Transverse colon (tissue), 4 donors: Measurements from ENCODE around the gene ADAM10. TPM values are rescaled to one million over a fixed set of nuclear protein-coding genes. Genes with fewer than 3 reads are reported as not detected.

Experiments
- DNase-seq: peaks from one replicate; pipeline ENCODE4 v3.0.0-alpha.2; 2019
- H3K27ac ChIP-seq, 4 donors: fragments of 200-600 bp; sonication (generic); 2 replicates each; pipeline ENCODE4 v1.5.1; 2016 to 2018; ENCODE audit warnings: inconsistent platforms in 4 of 4
- H3K27me3 ChIP-seq: fragments of 200-600 bp; sonication (generic); 2 replicates; pipeline ENCODE4 v1.5.1; 2017; ENCODE audit warnings: inconsistent platforms
- H3K36me3 ChIP-seq, 4 donors: fragments of 200-600 bp; sonication (generic); 2 replicates each; pipeline ENCODE4 v1.5.1; 2017 to 2019; ENCODE audit warnings: inconsistent platforms in 4 of 4
- H3K4me1 ChIP-seq, 4 donors: fragments of 200-600 bp; sonication (generic); 2 replicates each; pipeline ENCODE4 v1.5.1; 2017 to 2020; ENCODE audit warnings: inconsistent platforms in 4 of 4
- H3K4me3 ChIP-seq, 4 donors: fragments of 200-600 bp; sonication (generic); 1 replicate in 1 of 4; 2 replicates in 3 of 4; pipeline versions ENCODE4 v1.5.1 to v1.6.1; 2017 to 2019; ENCODE audit warnings: inconsistent platforms in 4 of 4
- H3K9me3 ChIP-seq, 2 donors: fragments of 200-600 bp; sonication (generic); 2 replicates each; pipeline ENCODE4 v1.5.1; 2017 to 2019; ENCODE audit warnings: inconsistent platforms in 2 of 2
- CTCF ChIP-seq, 5 experiments: fragments of 200-600 bp in 3 of 5; fragments of 450-650 bp in 2 of 5; sonication (generic) in 3 of 5; IDR thresholded peaks; 1 replicate in 2 of 5; 2 replicates in 3 of 5; pipeline ENCODE4 v1.5.1; 2016 to 2017; ENCODE audit warnings: antibody characterized with exemption in 5 of 5, inconsistent platforms in 3 of 5, mild to moderate bottlenecking in 2 of 5, moderate library complexity in 1 of 5
- EP300 ChIP-seq: sonication (generic); formaldehyde crosslinking; IDR thresholded peaks from one replicate; pipeline ENCODE4 v1.6.1; 2017; ENCODE audit warnings: antibody characterized with exemption, low read depth
- POLR2A ChIP-seq: fragments of 450-650 bp; IDR thresholded peaks from one replicate; pipeline ENCODE4 v1.6.1; 2016; ENCODE audit warnings: antibody characterized with exemption, mild to moderate bottlenecking, moderate library complexity
- POLR2AphosphoS5 ChIP-seq, 3 donors: sonication (generic); formaldehyde crosslinking; IDR thresholded peaks; one replicate each; pipeline ENCODE4 v1.6.1; 2016; ENCODE audit warnings: antibody characterized with exemption in 3 of 3
- WGBS, 2 donors: methylation state at CpG; one replicate each; pipeline ENCODE4 v1.1.5; 2018; ENCODE audit warnings: low coverage in 1 of 2; 5-methylcytosine and 5-hydroxymethylcytosine counted together
- in situ Hi-C, 4 donors: fragments of 200-750 bp; cut with MboI; loops; one replicate each; pipeline versions ENCODE4 v1.15.0 to v1.15.1; 2017; ENCODE audit warnings: low sequenced_read_pairs in 3 of 4, low pct_ligation_motif_present in 1 of 4, low pct_unique_long_range_greater_than_20kb in 1 of 4
- intact Hi-C: fragments of 100-400 bp; cut with DNase I; formaldehyde crosslinking; loops from one replicate; pipeline ENCODE4 v1.15.1; 2023; ENCODE audit warnings: low total_unique reads
- total RNA-seq, 4 donors: library from RNA; depleted of rRNA; stranded (reverse); fragments of >200 nt; gene quantifications; one replicate each; pipeline ENCODE4 v1.1.0, GENCODE V29; 2016

Gene ADAM10
- total RNA-seq, 4 donors from 2014 or later = 45.3 to 941 (median 69.1) TPM

GRCh38 chr15:58710701-58711100, 38.8 kb downstream of the ADAM10 start:
- no peak for DNase-seq
- H3K36me3 ChIP-seq = no peaks in the 10 kb centered on the region
- no peaks in the 10 kb centered on the region for H3K4me1 ChIP-seq
- no peak overlapping the region for H3K4me3 ChIP-seq
- no peak overlapping the region for H3K27ac ChIP-seq
- TF ChIP-seq CTCF (IDR thresholded peaks at IDR 0.05) = no peak
- TF ChIP-seq EP300 = no peak
- TF ChIP-seq POLR2A = no peak
- no peak for TF ChIP-seq POLR2AphosphoS5 (IDR thresholded peaks at IDR 0.05)
- in situ Hi-C loops = no loop called here
- intact Hi-C loops = loop anchor here (1.0 kb wide), 1 partner anchor 20 kb away; no protein-coding TSS in a partner anchor
- no peaks in the 10 kb centered on the region for H3K27me3 ChIP-seq
- no peaks in the 10 kb centered on the region for H3K9me3 ChIP-seq

- TF ChIP-seq CTCF (IDR thresholded peaks at IDR 0.05) (no peak), POLR2A (no peak), EP300 (no peak), POLR2AphosphoS5 (IDR thresholded peaks at IDR 0.05) (no peak)
- no peaks in the 10 kb centered on the region for H3K36me3 ChIP-seq
- no peaks in the 10 kb centered on the region for H3K27me3 ChIP-seq
- in situ Hi-C loops = no loop called here
- DNase-seq = no peak
- no peaks in the 10 kb centered on the region for H3K9me3 ChIP-seq
- 87 to 98% methylated on average over 4 of the region's 4 CpGs for WGBS, 2 donors
- no peak overlapping the region for H3K27ac ChIP-seq
- H3K4me3 ChIP-seq = no peak overlapping the region
- intact Hi-C loops = no loop called here
- H3K4me1 ChIP-seq = no peaks in the 10 kb centered on the region
Measured at GRCh38 chr15:58707397-58707796, 42.1 kb downstream of the ADAM10 start.

GRCh38 chr15:58705105-58705504, 44.4 kb downstream of the ADAM10 start:
- Histone ChIP-seq H3K4me3 (no peak overlapping the region), H3K9me3 (no peaks in the 10 kb centered on the region), H3K4me1 (no peaks in the 10 kb centered on the region), H3K27me3 (no peaks in the 10 kb centered on the region), H3K27ac (no peak overlapping the region), H3K36me3 (no peaks in the 10 kb centered on the region)
- DNase-seq = no peak
- TF ChIP-seq CTCF (IDR thresholded peaks at IDR 0.05) (no peak), POLR2AphosphoS5 (IDR thresholded peaks at IDR 0.05) (no peak), POLR2A (no peak), EP300 (no peak)
- intact Hi-C loops = no loop called here
- in situ Hi-C loops = no loop called here
- WGBS, 2 donors = 76 to 90% methylated on average over 2 of the region's 2 CpGs

- Histone ChIP-seq H3K27me3 (no peaks in the 10 kb centered on the region), H3K9me3 (no peaks in the 10 kb centered on the region), H3K4me3 (no peak overlapping the region), H3K36me3 (no peaks in the 10 kb centered on the region), H3K27ac (no peak overlapping the region), H3K4me1 (no peaks in the 10 kb centered on the region)
- in situ Hi-C loops (no loop called here), intact Hi-C loops (no loop called here)
- no peak for TF ChIP-seq CTCF (IDR thresholded peaks at IDR 0.05)
- TF ChIP-seq EP300 = no peak
- TF ChIP-seq POLR2AphosphoS5 (IDR thresholded peaks at IDR 0.05) = no peak
- TF ChIP-seq POLR2A = no peak
- no peak for DNase-seq
- WGBS, 2 donors = 93 to 100% methylated on average over 2 to 4 of the region's 4 CpGs
Measured at GRCh38 chr15:58704155-58704865, 45.2 kb downstream of the ADAM10 start.
